Esophagus squamous epithelium (tissue), 4 donors: ENCODE measurements around the gene CD59.

Experiments
- CTCF ChIP-seq, 6 experiments: fragments of 450-650 bp in 4 of 6; fragments of 200-600 bp in 2 of 6; sonication (generic) in 2 of 6; IDR thresholded peaks; one replicate each; pipeline ENCODE4 v1.5.1; 2016 to 2019; ENCODE audit warnings: antibody characterized with exemption in 6 of 6, mild to moderate bottlenecking in 4 of 6, moderate library complexity in 4 of 6
- POLR2A ChIP-seq, 4 donors: fragments of 450-650 bp; IDR thresholded peaks; one replicate each; pipeline ENCODE4 v1.6.1; 2017; ENCODE audit warnings: antibody characterized with exemption in 4 of 4, mild to moderate bottlenecking in 4 of 4, moderate library complexity in 3 of 4

- TF ChIP-seq POLR2A (IDR thresholded peaks at IDR 0.05), result no peak
- TF ChIP-seq CTCF (IDR thresholded peaks at IDR 0.05), result no peak
These were observed 62.0 kb downstream of the CD59 start for GRCh38 chr11:33674035-33674814.
